HG02642 (cell line): ENCODE data around the gene P2RY8.
"Not testable (repeated sequence)": the region's sequence is repeated elsewhere in the genome, so short reads cannot be mapped to it uniquely, and the experiment has no call there.

Experiments
- ATAC-seq: cut with Tn5 transposase; IDR thresholded peaks from one replicate; pipeline ENCODE4 v1.9.1; 2021; ENCODE audit warnings: mild to moderate bottlenecking; ENCODE audit not compliant: unreplicated experiment, poor library complexity

P2RY8 gene

DNA sequence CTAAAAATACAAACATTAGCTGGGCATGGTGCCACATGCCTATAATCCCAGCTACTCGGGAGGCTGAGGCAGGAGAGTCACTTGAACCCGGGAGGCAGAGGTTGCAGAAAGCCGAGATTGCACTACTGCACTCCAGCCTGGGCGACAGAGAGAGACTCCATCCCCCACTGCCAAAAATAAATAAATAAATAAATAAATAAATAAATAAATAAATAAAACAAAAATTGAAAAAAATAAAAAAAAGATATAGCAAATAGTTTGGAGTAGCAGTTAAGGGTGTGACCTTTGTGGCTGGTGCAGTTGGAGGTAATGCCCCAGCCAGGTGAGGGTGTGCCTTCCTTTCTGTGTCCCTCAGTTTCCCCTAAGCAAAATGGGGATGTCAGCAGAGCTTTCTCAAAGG lies 14.1 kb downstream of the P2RY8 start:
- not testable (repeated sequence) for ATAC-seq

DNA sequence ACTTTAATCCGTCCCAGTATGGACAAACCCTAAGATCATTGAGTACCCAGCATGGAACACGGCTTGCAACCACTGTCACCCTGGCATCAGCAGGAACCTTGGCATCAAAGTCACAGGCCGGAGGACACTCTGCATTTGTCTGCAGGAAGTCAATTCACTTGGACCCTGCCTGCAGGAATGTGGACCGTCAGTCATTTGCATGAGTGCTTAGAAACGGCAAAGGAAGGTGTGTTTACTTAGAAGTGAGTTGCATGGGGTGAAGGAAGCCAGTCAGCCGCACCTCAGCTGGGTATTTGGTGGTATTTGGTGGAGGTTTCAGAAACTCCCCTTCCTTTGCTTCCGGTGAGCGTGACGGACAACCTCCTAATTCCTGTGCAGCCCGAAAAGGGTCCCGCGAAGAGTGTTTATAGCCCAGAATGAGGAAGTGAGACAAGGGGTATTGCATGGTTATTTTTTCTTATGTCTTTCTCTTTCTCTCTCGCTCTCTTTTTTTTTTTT lies 15.5 kb downstream of the P2RY8 start:
- peak; percentile 89 for ATAC-seq

DNA sequence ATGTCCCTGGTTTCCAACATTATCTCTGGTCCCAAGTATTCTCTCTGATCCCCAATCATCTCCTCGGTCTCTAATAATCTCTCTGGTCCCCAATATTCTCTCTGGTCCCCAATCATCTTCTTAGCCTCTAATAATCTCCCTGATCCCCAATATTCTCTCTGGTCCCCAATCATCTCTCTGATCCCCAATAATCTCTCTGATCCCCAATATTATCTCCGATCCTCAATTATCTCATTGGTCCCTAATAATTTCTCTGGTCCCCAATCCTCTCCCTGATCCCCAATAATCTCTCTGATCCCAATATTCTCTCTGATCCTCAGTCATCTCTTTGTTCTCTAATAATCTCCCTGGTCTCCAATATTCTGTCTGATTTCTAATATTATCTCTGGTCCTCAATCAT lies 16.6 kb downstream of the P2RY8 start:
- no peak for ATAC-seq

DNA sequence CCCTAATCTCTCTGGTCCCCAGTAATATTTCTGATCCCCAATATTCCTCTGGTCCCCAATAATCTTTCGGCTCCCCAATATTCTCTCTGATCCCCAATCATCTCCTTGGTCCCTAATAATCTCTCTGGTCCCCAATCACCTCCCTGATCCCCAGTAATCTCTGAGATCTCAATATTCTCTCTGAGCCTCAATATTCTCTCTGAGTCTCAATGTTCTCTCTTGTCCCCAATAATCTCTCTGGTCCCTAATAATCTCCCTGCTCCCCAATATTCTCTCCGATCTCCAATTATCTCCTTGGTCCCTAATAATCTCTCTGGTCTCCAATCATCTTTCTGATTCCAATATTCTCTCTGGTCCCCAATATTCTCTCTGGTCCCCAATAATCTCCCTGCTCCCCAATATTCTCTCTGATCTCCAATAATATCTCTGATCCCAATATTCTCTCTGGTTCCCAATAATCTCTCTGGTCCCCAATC lies 17.9 kb downstream of the P2RY8 start:
- ATAC-seq, result no peak

DNA sequence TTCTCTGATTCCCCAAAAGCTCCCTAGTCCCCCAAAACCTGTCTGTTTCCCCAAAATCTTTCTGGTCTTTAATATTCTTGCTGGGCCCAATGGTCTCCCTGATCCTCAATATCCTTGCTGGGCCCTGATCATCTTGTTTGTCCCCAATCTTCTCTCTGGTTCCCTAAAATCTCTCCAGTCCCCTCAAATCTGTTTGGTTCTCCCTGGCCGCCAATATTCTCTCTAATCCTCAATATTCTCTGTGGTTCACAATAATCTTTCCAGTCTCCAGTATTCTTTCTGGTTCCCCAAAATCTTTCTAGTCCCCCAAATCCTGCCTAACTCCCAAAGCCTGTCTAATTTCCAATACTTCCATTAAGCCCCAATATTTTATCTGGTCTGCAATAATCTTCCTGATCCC lies 18.5 kb downstream of the P2RY8 start:
- no peak for ATAC-seq

DNA sequence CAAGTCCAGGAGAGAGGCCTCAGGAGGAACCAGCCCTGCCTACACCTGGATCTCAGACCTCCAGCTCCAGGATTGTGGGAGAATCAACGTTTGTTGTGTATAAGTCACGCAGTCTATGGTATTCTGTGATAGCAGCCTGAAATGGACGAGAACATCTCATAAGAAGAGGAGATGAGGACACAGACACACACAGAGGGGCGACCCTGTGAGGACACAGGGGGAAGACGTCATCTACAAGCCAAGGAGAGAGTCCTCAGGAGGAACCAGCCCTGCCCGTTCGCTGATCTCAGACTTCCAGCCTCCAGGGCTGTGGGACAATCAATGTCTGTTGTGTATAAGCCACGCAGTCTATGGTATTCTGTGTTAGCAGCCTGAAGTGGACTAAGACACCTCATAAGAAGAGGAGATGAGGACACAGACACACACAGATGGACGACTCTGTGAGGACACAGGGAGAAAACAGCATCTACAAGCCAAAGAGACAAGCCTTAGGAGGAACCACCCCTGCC lies 20.3 kb downstream of the P2RY8 start:
- ATAC-seq, result no peak

DNA sequence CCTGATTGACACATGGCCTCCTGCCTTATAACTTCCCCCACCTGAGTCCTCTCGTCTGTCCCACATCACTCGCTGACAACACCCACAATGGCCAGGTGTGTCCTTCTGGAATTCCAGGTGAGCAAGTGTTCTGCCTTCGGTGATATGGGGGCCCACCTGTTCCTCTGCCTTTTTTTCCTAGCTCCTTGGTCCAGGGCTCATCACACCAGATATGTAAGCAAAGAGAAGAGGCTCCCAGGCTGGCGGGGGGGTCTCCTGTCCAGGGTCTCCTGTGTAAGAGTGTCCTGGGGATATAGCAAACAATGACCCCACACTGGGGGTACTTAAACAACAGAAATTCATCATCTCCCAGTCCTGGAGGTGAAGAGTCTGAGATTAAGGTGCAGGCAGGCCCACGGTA lies 25.2 kb downstream of the P2RY8 start:
- no peak for ATAC-seq

DNA sequence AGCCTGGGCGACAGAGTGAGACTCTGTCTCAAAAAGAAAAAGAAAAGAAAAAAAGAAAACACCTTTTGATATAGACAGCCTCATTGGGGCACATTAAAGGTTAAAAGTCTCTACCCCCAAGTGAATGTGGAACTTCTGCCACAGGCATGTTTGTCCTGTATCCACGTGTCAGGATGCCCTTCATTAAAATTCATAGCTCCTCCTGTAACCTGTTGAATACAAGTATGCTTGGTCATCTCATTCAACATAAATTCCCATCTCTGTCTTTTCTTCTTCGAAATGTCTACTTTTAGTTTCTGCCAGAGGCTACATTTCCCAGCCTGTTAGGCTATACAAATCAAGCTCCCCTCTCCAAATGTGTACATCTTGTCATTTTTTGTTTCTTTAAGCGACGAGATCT lies 25.8 kb downstream of the P2RY8 start:
- ATAC-seq, result no peak

DNA sequence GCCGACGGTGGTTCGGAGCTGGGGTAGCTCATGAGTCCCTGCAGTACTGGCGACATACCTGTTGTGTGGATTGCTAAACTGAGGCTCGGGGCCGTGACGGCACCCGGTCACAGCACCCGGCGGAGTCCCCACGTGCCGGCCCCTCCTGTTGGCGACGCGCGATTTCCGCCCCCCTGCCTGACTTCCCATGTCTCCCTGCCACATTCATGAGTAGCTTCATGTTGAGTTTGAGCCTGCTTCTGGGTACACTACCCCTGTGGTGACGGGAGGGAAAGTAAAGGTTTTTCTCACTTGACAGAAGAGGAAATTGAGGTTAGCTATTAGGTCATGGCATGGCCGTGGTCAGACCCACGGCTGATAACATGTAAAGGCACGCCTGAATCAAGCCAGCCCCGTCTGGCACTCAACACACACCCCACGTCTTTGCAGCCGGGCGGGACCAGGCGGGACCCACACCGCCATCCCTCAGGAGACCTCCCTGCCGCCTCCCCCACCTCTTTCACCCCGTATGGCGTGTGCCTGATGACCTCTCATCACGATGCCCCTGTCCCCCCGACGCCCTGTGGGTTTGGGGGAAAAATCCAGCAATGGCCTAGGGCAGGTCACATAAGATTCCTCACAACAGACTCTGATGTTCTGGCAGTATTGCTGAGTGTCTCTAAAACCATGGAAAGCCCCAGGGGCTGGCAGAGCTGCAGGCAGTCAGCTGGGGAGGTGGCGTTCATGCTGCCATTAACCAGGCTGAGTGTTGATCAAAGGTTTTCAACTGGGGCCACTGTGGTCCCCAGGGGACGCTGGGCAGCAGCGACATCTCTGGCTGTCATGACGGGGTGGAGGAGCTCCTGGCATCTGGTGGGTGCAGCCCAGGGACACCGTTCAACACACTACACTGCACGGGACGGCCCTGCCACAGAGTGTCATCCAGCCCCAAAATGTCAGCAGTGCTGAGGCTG lies 29.2 kb downstream of the P2RY8 start:
- ATAC-seq, result peak; percentile 73

DNA sequence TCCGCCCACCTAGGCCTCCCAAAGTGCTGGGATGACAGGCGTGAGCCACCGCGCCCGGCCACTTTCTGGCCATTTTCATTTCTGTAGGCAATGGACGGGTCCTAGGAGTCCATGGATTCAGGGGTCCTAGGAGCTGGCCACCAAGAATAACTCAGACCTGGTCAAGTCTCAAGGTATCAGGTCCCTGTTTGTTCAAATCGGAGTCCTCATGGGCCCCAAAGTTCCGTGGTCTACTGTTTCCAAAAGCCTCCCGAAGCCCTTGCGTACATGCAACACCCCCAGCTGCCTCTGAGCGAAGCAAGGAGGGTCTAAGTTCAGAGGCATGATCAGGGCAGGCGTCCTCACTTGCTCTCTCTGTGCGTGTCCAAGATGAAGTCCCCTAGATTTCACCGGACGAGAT lies 30.1 kb downstream of the P2RY8 start:
- no peak for ATAC-seq

DNA sequence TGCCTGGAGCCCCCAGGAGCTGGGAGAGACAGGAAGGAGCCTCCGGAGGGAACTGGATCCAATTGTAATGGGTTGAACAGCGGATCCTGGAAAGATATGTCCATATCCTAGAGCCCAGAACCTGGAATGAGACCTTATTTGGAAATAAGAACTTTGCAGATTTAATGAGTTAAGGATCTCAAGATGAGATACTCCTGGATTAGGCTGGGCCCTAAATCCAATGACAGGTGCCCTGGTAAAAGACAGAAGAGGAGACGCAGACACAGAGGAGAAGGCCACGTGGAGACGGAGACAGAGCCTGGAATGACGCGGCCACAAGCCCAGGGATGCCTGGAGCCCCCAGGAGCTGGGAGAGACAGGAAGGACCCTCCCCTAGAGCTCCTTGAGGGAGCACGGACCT lies 34.1 kb downstream of the P2RY8 start:
- no peak for ATAC-seq

DNA sequence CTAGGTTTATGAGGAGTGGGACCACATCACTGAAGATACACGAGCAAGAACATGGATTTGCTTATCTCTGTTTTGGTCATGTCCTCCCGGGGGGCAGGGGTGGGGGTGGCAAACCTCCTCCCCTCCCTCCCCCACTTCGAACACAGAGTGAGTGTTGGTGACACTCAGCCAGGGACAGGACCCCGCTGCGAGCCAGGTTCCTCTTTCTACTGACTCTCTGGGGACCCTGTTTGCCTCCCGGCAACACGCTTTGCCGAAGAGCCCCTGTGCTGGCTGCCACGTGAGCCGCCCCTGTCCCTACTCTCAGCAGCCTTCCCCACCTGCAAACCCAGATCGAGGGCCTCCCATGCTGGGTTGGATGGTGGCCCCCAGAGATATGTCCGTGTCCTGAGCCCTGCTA lies 34.7 kb downstream of the P2RY8 start:
- ATAC-seq, result peak; percentile 61

DNA sequence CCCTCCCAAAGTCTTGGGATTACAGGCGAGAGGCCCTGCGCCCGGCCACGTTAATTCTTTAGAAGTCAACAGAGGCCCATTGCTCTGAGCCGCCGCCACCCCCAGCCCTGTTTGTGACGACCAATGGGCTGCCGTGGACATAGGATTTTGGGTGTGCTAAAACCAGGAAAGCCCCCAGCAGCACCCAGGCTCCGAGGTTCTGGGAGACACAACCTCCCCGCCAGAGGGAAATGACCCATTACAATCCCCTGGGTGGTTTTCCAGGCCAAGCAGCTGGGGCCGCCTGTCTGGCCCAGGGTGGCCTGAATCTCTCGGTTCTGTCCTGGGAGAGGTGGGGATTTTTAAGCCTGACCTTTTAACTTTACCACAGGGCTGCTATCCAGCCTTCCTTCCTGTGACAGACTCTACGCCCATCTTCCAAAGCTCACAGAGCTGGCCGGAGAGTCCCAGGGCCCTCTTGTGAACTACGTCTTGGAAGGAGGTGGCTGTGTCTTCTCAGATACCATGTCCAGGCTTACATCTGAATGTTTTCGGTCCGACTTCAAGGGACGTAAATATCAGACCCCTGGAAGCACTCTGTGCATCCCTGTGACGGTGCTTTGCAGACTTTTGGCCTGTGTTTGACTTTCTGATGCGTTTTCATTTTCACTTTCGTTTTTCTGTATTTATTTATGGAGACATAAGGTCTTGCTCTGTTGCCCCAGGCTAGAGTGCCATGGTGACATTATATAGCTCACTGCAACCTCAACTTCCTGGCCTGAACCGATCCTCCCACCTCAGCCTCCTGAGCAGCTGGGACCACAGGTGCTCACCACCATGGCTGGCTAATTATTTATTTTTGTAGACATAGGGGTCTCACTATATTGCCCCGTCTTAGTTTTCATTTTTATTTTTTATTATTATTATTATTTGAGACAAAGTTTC lies 36.0 kb downstream of the P2RY8 start:
- ATAC-seq, result peak; percentile 62

DNA sequence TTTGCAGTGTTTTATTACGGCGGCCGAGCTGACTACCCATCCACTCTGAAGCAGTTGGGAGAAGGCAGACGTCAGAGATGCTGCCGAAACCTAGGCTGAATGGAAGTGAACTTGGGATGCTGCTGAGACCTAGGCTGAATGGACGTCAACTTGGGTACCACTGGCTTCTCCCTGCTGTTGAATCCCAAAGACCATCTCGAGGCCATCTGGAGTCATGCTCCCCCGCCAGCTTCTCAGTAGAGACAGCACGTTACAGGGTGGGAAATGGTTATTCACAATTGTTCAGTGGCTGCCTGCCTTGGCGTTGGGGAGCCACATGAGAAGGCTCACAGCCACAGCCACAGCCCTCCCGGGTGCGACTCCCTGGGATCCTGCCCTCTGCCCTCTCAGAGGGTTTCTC lies 40.9 kb downstream of the P2RY8 start:
- no peak for ATAC-seq

DNA sequence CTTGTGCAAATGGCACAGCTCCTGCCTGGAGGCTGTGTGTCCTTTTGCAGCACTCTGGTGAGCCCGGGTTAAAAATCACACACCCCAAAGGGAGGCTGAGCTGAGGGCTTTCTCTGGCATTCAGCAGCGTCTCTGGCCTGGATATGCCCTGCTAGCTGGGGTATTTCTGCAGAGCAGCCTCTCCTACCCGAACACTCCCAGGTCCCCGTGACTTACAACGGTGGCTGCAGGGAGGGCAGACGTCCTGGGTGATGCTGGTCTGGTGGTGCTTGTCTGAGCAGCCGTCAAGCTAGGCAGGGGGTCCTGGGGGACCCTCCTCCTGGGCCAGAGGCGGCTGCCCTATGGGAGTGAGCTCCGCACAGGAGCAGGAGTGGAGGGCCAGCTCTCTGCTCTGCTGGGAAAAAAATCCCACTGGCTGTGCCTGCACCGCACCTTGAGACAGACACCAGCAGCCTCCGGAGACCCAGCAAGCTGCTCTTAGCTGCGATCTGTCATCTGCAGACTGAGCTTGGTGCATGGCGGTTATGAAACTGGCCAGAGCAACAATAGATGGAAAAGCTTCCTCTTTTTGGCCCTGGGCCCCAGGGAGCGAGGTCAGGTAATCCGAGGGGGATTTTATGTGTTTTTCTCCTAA lies 43.0 kb downstream of the P2RY8 start:
- ATAC-seq, result peak; percentile 53

DNA sequence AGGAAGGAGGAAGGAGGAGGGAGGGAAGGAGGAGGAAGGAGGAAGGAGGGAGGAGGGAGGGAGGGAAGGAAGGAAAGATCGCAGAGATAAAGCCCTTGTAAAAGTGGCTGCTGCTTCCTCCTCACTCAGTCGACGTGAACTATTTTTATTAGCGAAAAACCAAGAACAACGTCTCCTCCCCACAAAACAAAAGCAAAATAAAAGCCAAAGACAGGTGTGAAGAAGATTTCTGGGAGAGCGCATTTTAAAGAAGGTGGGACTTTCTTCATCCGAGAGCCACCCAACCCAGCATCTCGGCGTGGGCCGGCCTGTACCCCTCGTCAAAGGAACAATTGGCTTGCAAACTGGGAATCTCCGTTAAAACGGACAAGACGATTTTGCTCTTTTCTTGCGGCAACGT lies 43.6 kb downstream of the P2RY8 start:
- no peak for ATAC-seq

DNA sequence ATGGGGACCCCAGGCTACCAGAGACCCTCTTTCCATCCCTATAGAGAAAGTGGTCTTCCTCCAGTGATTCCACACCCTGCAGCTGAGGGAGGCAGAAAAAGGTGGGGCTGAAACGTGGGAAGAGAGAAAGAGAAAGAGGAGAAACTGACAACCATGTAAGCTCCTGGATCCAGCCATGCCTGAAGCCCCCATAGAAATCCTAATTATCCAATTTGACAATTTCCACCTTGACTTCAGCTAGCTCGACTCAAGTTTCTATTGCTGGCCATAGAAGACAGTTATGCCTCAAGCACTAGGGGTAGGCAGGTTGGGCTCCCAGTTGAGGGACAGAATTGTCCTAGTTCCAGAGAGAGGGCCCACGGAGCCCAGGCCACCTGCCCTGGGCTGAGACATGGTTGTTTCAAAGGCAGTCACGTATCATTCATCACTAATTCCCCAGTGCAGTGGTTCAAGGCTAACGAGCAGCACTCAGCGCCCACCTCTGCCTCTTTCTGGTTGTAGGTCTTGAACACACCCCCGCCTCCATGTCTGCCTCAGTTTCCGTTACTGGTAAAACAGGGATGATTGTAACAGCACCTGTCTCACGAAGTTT lies 44.5 kb downstream of the P2RY8 start:
- no peak for ATAC-seq

DNA sequence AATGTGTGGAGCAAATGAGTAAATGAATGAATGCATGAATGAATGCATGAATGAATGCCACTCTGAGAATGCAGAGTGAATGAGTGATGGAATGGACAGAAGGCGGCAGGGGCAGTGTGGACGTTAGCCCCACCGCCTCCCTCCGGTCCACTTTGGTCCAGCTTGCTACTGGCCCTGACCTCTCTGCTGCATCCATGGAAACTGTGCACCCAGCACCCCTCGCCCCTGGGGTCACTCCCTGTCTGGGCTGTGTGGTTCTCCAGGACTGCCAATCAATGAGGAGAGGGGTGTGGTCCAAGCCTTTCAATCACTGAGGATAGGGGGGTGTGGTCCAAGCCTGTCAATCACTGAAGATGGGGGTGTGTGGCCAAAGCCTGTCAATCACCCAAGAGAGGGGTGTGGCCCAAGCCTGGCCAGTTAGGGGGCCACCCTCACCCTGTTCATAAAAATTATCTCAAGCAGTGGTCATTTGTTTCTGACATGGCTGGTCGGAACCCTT lies 45.1 kb downstream of the P2RY8 start:
- peak; percentile 75 for ATAC-seq

DNA sequence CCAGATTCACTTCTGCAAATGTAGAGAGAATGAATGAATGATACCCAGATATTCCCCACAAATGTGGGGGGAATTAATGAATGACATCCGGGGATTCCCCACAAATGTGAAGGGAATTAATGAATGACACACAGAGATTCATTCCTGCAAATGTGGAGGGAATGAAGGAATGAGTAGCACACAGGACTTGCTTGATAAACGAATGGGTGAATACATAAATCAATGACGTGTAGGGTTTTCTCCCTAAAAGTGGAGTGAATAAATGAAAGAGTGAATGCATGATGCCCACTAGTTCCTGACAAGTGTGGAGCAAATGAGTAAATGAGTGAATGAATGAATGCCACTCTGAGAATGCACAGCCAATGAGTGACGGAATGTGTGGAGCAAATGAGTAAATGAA lies 45.7 kb downstream of the P2RY8 start:
- ATAC-seq, result not testable (repeated sequence)

DNA sequence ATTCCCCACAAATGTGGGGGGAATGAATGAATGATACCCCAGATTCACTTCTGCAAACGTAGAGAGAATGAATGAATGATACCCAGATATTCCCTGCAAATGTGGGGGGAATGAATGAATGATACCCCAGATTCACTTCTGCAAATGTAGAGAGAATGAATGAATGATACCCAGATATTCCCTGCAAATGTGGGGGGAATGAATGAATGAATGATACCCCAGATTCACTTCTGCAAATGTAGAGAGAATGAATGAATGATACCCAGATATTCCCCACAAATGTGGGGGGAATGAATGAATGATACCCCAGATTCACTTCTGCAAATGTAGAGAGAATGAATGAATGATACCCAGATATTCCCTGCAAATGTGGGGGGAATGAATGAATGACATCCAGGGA lies 46.3 kb downstream of the P2RY8 start:
- not testable (repeated sequence) for ATAC-seq
